HFF-Myc (cell line): ENCODE results near the gene IQSEC1.

Experiments
- DNase-seq: peaks from one replicate; pipeline ENCODE4 v3.0.0-alpha.2; 2011; ENCODE audit warnings: low read depth; ENCODE audit errors: extremely low read depth
- H3K4me3 ChIP-seq: replicated peaks from 2 replicates; pipeline ENCODE4 v1.5.1; 2011; ENCODE audit warnings: low read depth, mild to moderate bottlenecking, control low read depth, low read length
- TF ChIP-seq, protein P1 (sequence below): IDR thresholded peaks from 2 replicates; pipeline ENCODE4 v1.5.1; 2012; ENCODE audit warnings: mild to moderate bottlenecking, low read depth, low read length, control low read depth; ENCODE audit errors: missing control alignments

Gene IQSEC1

DNA sequence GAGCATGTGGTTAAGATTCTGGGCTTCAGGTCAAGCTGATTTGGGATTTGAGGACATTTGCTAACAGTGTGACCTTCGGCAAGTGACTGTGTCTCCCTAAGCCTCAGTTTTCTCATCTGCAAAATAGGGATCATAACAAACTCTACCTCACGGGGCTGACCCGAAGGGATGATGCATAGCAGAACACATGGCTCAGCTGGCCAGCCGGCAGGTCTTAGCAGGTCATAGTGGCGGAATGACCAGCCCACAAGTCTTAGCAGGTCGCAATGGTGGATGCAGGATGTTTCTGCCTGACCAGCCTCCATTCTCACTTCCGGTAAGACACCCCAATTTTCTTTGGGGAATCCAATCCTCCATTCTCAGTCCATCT is 63.3 kb downstream of the IQSEC1 start:
- no peak for DNase-seq
- no peak overlapping the region for H3K4me3 ChIP-seq
- TF ChIP-seq, protein P1, sequence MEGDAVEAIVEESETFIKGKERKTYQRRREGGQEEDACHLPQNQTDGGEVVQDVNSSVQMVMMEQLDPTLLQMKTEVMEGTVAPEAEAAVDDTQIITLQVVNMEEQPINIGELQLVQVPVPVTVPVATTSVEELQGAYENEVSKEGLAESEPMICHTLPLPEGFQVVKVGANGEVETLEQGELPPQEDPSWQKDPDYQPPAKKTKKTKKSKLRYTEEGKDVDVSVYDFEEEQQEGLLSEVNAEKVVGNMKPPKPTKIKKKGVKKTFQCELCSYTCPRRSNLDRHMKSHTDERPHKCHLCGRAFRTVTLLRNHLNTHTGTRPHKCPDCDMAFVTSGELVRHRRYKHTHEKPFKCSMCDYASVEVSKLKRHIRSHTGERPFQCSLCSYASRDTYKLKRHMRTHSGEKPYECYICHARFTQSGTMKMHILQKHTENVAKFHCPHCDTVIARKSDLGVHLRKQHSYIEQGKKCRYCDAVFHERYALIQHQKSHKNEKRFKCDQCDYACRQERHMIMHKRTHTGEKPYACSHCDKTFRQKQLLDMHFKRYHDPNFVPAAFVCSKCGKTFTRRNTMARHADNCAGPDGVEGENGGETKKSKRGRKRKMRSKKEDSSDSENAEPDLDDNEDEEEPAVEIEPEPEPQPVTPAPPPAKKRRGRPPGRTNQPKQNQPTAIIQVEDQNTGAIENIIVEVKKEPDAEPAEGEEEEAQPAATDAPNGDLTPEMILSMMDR = no peak

DNA sequence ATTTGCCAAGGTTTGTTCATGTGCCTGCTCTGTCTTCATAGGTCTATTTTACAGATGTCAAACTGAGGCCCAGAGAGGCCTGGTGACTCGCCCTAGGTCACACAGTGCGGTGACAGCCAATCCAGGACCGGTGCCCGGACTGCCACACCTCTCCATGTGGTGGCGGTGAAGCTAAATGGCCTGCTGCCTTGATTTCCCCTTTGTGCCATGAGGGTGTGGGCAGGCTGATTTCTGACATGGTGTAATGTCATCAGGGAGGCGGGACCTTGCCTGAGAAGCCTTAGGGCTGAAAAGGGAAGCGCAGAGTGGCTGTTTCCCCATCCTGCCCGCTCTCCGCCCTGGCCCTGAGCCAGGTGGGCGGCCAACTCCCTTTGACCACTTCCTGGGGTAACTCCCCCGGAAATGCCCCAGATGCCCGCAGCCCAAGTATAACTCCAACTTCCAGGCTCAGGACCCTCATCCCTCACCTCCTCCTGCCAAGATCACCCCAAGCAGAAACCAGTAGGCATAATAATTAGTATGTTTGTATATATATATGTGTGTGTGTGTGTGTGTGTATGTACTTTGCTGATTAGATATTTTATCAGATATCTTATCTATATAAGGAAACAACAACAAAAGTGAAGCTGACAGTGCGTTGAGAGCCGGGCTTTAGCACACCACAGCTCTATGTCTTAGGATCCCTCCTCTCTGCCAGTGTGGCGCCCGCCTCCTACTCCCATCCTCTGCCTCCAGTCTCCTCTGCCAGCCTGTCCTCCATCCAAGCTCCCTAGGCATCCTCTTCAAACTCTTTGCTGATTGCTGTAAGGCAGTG is 63.9 kb downstream of the IQSEC1 start:
- no peak overlapping the region for H3K4me3 ChIP-seq
- TF ChIP-seq, protein P1 = no peak

DNA sequence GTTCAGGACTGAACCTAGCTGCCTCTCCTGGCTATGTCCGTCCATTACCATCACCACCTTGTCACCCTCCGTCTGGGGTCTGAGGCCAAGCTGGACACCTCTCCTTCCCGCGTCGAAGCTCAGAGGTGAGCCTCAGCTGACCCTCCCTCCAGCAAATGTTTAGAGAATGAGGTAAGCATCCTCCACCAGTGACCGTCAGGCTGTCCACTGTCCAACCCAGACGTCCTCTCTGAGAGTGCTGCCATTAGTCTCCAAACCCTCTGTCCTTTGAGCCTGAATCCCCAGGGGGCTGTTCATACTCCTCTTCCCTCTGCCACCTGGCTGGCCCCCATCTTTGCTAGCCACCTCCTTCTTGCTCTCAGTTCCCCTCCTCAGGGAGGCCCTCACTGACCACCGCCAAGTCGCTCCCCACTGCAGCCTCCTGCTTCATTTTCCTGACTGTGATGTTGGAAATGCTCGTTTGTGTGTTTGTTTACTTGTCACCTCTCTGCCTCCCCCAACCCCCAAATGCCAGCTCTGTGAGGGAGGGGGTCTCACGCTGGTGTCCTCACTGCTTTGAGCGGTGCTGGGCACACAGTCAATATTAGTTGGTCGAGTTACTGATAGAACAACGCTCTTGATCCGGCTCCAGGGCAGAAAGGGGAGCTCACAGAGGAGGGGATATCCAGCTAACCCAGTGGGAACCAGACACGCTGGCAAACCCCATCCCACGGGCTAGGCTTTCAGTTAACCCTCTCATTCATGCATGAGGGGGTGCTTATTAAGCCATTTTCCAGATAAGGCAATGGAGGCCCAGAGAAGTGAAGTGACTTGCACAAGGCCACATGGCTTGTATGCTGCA is 64.9 kb downstream of the IQSEC1 start:
- TF ChIP-seq, protein P1 = no peak
- DNase-seq = no peak
- H3K4me3 ChIP-seq = no peak overlapping the region

More for the DNA sequence above, 63.9 kb downstream of the IQSEC1 start:
- DNase-seq = no peak

DNA sequence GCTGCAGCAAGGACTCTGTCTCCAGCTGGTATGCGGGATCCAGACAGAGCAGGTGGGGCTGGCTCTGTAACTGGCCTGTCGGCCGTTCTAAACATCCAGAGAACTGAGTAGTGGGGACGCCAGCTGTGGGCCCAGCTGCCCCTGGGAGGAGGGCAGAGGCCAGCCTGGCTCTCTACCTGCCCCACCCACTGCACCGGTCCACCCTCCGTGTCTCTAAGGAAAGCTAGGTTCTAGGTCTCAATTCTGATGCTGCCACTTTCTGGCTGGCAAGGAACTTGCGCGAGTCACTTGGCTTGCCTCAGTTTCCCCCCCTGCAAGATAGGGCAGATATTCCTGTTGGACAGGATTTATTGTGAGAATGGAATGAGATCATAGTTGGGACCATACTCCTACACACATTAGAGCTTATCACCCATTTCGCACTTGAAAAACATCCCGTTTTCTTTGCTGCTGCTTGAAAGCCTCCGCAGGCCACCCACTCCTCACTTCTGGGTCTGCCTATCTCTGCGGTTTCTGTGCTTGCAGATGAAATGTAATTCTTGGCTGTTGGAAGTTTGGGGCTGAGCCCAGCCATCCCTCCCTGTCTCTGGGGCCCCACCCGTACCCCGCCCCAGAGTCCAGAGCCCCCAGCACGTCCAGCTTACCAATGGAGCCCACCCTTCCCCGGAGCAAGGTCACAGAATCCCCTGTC is 65.8 kb downstream of the IQSEC1 start:
- no peak for DNase-seq
- TF ChIP-seq, protein P1 = no peak
- H3K4me3 ChIP-seq = no peak overlapping the region

DNA sequence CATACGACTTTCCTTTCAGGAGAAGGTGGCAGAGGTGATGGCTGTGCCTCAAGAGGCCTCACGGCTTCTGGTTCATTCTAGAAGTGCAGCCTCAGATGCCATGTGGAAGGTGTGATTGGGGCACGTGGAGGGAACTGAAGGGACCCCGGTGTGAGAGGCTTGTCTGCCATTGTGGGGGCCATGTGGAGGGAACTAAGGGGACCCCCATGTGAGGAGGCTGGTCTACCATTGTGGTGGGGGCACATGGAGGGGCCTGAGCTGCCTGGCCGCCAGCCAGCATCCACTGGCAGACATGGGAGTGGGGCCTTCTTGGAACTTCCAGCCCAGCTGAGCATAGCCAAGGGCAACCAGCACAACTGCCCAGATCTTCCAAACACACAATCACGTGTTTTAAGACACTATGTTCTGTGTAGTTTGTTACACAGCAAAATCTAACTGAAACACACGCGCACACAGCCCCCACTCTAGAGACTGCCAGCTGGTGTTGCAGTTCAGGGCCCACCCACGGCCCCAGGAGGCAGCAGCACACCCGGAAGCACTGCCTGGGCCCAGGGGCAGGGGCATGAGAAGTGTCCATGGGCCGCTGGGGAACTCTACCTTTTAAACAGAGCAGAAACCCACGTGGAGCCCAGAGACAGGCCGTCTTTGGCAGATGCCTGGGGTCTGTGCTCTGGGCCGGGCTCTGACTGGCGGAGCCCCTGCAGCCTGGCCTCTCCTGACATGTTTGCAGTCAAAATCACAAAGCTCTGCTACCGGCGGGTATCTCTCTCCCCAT is 66.8 kb downstream of the IQSEC1 start:
- DNase-seq = no peak
- H3K4me3 ChIP-seq = no peak overlapping the region
- TF ChIP-seq, protein P1 = no peak

DNA sequence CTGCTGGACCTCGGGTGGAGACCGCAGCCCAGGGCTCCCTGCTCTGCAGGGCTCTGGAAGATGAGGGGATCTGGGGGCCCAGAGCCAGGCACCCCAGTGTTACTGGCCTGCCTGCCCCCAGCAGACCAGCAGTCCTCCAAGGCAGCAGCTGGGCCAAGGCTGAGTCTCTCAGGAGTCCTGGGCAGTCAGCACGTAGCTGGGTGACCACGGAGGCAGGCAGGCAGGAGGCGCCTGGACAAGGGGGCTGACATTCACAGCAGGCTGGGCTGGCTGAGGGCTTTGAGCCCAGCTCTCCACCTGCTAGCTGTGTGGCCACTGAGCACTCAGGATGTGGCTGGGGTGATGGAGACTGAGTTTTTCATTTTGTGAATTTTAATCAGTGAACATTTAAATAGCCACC is 67.9 kb downstream of the IQSEC1 start:
- TF ChIP-seq, protein P1 = no peak
- no peak overlapping the region for H3K4me3 ChIP-seq
- no peak for DNase-seq
